A549 (cell line): Measurements from ENCODE around the gene GALNTL6.

Experiments
- CBX8 ChIP-seq: fragments of 200-600 bp; sonication (generic); IDR thresholded peaks from 2 replicates; pipeline ENCODE4 v1.6.1; 2016
- CTCF ChIP-seq: fragments of >200 bp; sonication (Bioruptor Twin); formaldehyde crosslinking; IDR thresholded peaks from 3 replicates; pipeline ENCODE4 v1.5.1; 2016
- EP300 ChIP-seq, 2 experiments: fragments of >200 bp; sonication (Bioruptor Twin); formaldehyde crosslinking; IDR thresholded peaks; 2 replicates in 1 of 2; 3 replicates in 1 of 2; pipeline ENCODE4 v1.6.1; 2016 to 2017
- PBX3 ChIP-seq: IDR thresholded peaks from 2 replicates; pipeline ENCODE4 v1.6.1; 2012
- POLR2A ChIP-seq: IDR thresholded peaks from 2 replicates; pipeline ENCODE4 v1.6.1; 2012; ENCODE audit warnings: mild to moderate bottlenecking, low read length
- TF ChIP-seq, protein P1 (sequence below): fragments of 450-650 bp; IDR thresholded peaks from 2 replicates; pipeline ENCODE4 v1.6.1; 2014; ENCODE audit warnings: antibody characterized with exemption
- TF ChIP-seq, protein P2 (sequence below): fragments of 250-450 bp; sonication (Bioruptor Pico); IDR thresholded peaks from 2 replicates; pipeline ENCODE4 v1.5.0; 2020; ENCODE audit warnings: low read depth, mild to moderate bottlenecking, moderate library complexity

- no peak for TF ChIP-seq POLR2A
- TF ChIP-seq PBX3 = no peak
- TF ChIP-seq EP300 (IDR thresholded peaks at IDR 0.05) = no peak
- no peak for TF ChIP-seq CTCF
- TF ChIP-seq, protein P1, sequence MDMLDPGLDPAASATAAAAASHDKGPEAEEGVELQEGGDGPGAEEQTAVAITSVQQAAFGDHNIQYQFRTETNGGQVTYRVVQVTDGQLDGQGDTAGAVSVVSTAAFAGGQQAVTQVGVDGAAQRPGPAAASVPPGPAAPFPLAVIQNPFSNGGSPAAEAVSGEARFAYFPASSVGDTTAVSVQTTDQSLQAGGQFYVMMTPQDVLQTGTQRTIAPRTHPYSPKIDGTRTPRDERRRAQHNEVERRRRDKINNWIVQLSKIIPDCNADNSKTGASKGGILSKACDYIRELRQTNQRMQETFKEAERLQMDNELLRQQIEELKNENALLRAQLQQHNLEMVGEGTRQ = no peak
- no peak for TF ChIP-seq CBX8
- TF ChIP-seq, protein P2, sequence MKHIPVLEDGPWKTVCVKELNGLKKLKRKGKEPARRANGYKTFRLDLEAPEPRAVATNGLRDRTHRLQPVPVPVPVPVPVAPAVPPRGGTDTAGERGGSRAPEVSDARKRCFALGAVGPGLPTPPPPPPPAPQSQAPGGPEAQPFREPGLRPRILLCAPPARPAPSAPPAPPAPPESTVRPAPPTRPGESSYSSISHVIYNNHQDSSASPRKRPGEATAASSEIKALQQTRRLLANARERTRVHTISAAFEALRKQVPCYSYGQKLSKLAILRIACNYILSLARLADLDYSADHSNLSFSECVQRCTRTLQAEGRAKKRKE = no peak
Measured at GRCh38 chr4:172497321-172497720, 684.1 kb downstream of the GALNTL6 start.
